A549 (cell line): Measurements from ENCODE around the gene SLC6A2. TPM values are rescaled to one million over a fixed set of nuclear protein-coding genes. Genes with fewer than 3 reads are reported as not detected.

Experiments
- ATAC-seq, 2 experiments: fragments of 200-7000 bp in 1 of 2; fragments of >200 bp in 1 of 2; cut with Nextera tagmentation in 1 of 2; cut with Tn5 transposase in 1 of 2; 3 replicates each; pipeline versions ENCODE4 v1.8.0 to v1.9.1; 2018 to 2020; ENCODE audit warnings: mild to moderate bottlenecking in 1 of 2, moderate library complexity in 1 of 2
- CTCF ChIA-PET: fragments of 300-600 bp; sonication (Branson Sonifier 250); formaldehyde crosslinking; extraction: SDS; loops from one replicate; lab custom pipeline; 2021; ENCODE audit warnings: antibody characterized with exemption, inconsistent platforms; lab: Yijun Ruan, JAX
- POLR2A ChIA-PET: fragments of 350-600 bp; formaldehyde crosslinking; extraction: SDS; loops from one replicate; lab custom pipeline; 2021; ENCODE audit warnings: antibody characterized with exemption, inconsistent platforms; lab: Yijun Ruan, JAX
- DNase-seq, 2 experiments: peaks; one replicate each; pipeline versions ENCODE4 v3.0.0 to v3.0.0-alpha.2; 2011 to 2016; ENCODE audit warnings: low read depth in 1 of 2, low spot score in 1 of 2
- FAIRE-seq: peaks from 2 replicates; lab custom pipeline; 2011; peaks lifted over from hg19 to GRCh38; lab: Jason Lieb, UNC
- H3K27ac ChIP-seq, 2 experiments: fragments of >200 bp; sonication (Bioruptor Twin); formaldehyde crosslinking; 3 replicates each; pipeline ENCODE4 v1.5.1; 2016 to 2017
- H3K4me1 ChIP-seq: fragments of >200 bp; sonication (Bioruptor Twin); formaldehyde crosslinking; 3 replicates; pipeline ENCODE4 v1.6.1; 2016
- H3K4me2 ChIP-seq: fragments of >200 bp; sonication (Bioruptor Twin); formaldehyde crosslinking; 3 replicates; pipeline ENCODE4 v1.6.1; 2016
- H3K4me3 ChIP-seq: fragments of >200 bp; sonication (Bioruptor Twin); formaldehyde crosslinking; 3 replicates; pipeline ENCODE4 v1.5.1; 2016
- H3K9me3 ChIP-seq: fragments of >200 bp; sonication (Bioruptor Twin); formaldehyde crosslinking; 3 replicates; pipeline ENCODE4 v1.6.1; 2016
- BCL3 ChIP-seq: fragments of >200 bp; sonication (Bioruptor Twin); formaldehyde crosslinking; IDR thresholded peaks from 3 replicates; pipeline ENCODE4 v1.6.1; 2016
- CBX8 ChIP-seq: fragments of 200-600 bp; sonication (generic); IDR thresholded peaks from 2 replicates; pipeline ENCODE4 v1.6.1; 2016
- CHD2 ChIP-seq: fragments of 150-350 bp; IDR thresholded peaks from 2 replicates; pipeline ENCODE4 v1.6.1; 2014; ENCODE audit warnings: low read length; ENCODE audit not compliant: partially characterized antibody
- CTCF ChIP-seq: fragments of >200 bp; sonication (Bioruptor Twin); formaldehyde crosslinking; IDR thresholded peaks from 3 replicates; pipeline ENCODE4 v1.5.1; 2016
- EHF ChIP-seq: fragments of 250-450 bp; sonication (Bioruptor Pico); IDR thresholded peaks from 2 replicates; pipeline ENCODE4 v1.5.0; 2020; ENCODE audit warnings: mild to moderate bottlenecking
- EHMT2 ChIP-seq: fragments of 200-600 bp; sonication (generic); IDR thresholded peaks from 2 replicates; pipeline ENCODE4 v1.6.1; 2016; ENCODE audit warnings: antibody characterized with exemption, low read depth, mild to moderate bottlenecking, moderate library complexity
- EP300 ChIP-seq, 2 experiments: fragments of >200 bp; sonication (Bioruptor Twin); formaldehyde crosslinking; IDR thresholded peaks; 2 replicates in 1 of 2; 3 replicates in 1 of 2; pipeline ENCODE4 v1.6.1; 2016 to 2017
- ESRRA ChIP-seq: fragments of 150-350 bp; IDR thresholded peaks from 2 replicates; pipeline ENCODE4 v1.6.1; 2014; ENCODE audit warnings: mild to moderate bottlenecking, low read length, borderline replicate concordance
- FOSB ChIP-seq: fragments of 250-450 bp; sonication (Bioruptor Pico); IDR thresholded peaks from 2 replicates; pipeline ENCODE4 v1.5.0; 2020; ENCODE audit warnings: mild to moderate bottlenecking, moderate library complexity
- FOXS1 ChIP-seq: fragments of 250-450 bp; sonication (Bioruptor Pico); IDR thresholded peaks from 2 replicates; pipeline ENCODE4 v1.5.0; 2020; ENCODE audit warnings: mild to moderate bottlenecking, moderate library complexity
- GATA3 ChIP-seq: IDR thresholded peaks from 2 replicates; pipeline ENCODE4 v1.6.1; 2012; ENCODE audit warnings: borderline replicate concordance
- HDAC2 ChIP-seq: fragments of 200-600 bp; sonication (generic); IDR thresholded peaks from 2 replicates; pipeline ENCODE4 v1.6.1; 2016
- JUNB ChIP-seq: fragments of >200 bp; sonication (Bioruptor Twin); formaldehyde crosslinking; IDR thresholded peaks from 2 replicates; pipeline ENCODE4 v1.6.1; 2016
- KDM1A ChIP-seq: fragments of 200-600 bp; sonication (generic); IDR thresholded peaks from 2 replicates; pipeline ENCODE4 v1.6.1; 2016; ENCODE audit warnings: low read depth, mild to moderate bottlenecking
- MAX ChIP-seq: IDR thresholded peaks from 2 replicates; pipeline ENCODE4 v1.6.1; 2012
- NFE2L2 ChIP-seq: fragments of 150-350 bp; conservative IDR thresholded peaks from 2 replicates; pipeline ENCODE4 v1.6.1; 2014; ENCODE audit warnings: low read length
- NPAS2 ChIP-seq: fragments of 250-450 bp; sonication (Bioruptor Pico); IDR thresholded peaks from 2 replicates; pipeline ENCODE4 v1.8.0; 2022; ENCODE audit warnings: mild to moderate bottlenecking, moderate library complexity, borderline replicate concordance
- NR3C1 ChIP-seq: fragments of >200 bp; sonication (Bioruptor Twin); formaldehyde crosslinking; IDR thresholded peaks from 3 replicates; pipeline ENCODE4 v1.6.1; 2017
- POLR2A ChIP-seq: IDR thresholded peaks from 2 replicates; pipeline ENCODE4 v1.6.1; 2012; ENCODE audit warnings: mild to moderate bottlenecking, low read length
- RAD21 ChIP-seq, 2 experiments: fragments of >200 bp in 1 of 2; sonication (Bioruptor Twin) in 1 of 2; formaldehyde crosslinking in 1 of 2; IDR thresholded peaks in 1 of 2; conservative IDR thresholded peaks in 1 of 2; 2 replicates in 1 of 2; 3 replicates in 1 of 2; pipeline ENCODE4 v1.6.1; 2012 to 2018; ENCODE audit warnings: inconsistent platforms in 1 of 2
- RARB ChIP-seq: fragments of 250-450 bp; sonication (Bioruptor Pico); IDR thresholded peaks from 2 replicates; pipeline ENCODE4 v1.8.0; 2021; ENCODE audit warnings: mild to moderate bottlenecking, moderate library complexity
- RFX5 ChIP-seq: fragments of 450-650 bp; IDR thresholded peaks from 2 replicates; pipeline ENCODE4 v1.7.1; 2014; ENCODE audit warnings: antibody characterized with exemption, mild to moderate bottlenecking, moderate library complexity
- RNF2 ChIP-seq: fragments of 200-600 bp; sonication (generic); IDR thresholded peaks from 2 replicates; pipeline ENCODE4 v1.6.1; 2016; ENCODE audit warnings: low read depth, mild to moderate bottlenecking, antibody characterized with exemption, moderate library complexity, borderline replicate concordance
- SMC3 ChIP-seq: fragments of >200 bp; sonication (Bioruptor Twin); formaldehyde crosslinking; IDR thresholded peaks from 3 replicates; pipeline ENCODE4 v1.6.1; 2018; ENCODE audit warnings: inconsistent platforms
- ZC3H11A ChIP-seq: fragments of 450-650 bp; IDR thresholded peaks from 2 replicates; pipeline ENCODE4 v1.6.1; 2014; ENCODE audit warnings: antibody characterized with exemption, mild to moderate bottlenecking
- ZFP36 ChIP-seq: fragments of 450-650 bp; IDR thresholded peaks from 2 replicates; pipeline ENCODE4 v1.6.1; 2014; ENCODE audit warnings: borderline replicate concordance; ENCODE audit not compliant: partially characterized antibody
- ZNF302 ChIP-seq: fragments of 250-450 bp; sonication (Bioruptor Pico); IDR thresholded peaks from 2 replicates; pipeline ENCODE4 v1.9.0; 2021; ENCODE audit warnings: inconsistent platforms, mild to moderate bottlenecking, moderate library complexity
- WGBS: methylation state at CpG from one replicate; pipeline ENCODE4 v1.1.6; 2017; ENCODE audit errors: missing lambda C conversion rate; 5-methylcytosine and 5-hydroxymethylcytosine counted together
- polyA plus RNA-seq, 4 experiments: library from polyadenylated mRNA; depleted of rRNA in 3 of 4; stranded (reverse); fragments of >200 nt; fragmentation: RNase III in 1 of 4; extraction: RNeasy Plus Mini Kit Qiagen cat#74134 plus additional on column Dnase treatment in 1 of 4; gene quantifications; 2 replicates in 3 of 4; 3 replicates in 1 of 4; pipeline ENCODE4 v1.2.3, GENCODE V29; 2011 to 2017

The SLC6A2 gene
- polyA plus RNA-seq, 2 of the 4 experiments (the other 2 are of a cell fraction), result not detected

- DNase-seq (peak in 1 of 2 experiments; percentile 25), FAIRE-seq (no peak), ATAC-seq (peak in 1 of 2 experiments; percentile 46; a peak in 2 of 6 replicates)
- Histone ChIP-seq H3K4me1 (0 out of 3 replicates have a peak, but pooled peaks cover 5% of the 10 kb centered on the region), H3K27ac (no peak overlapping the region), H3K4me2 (no peak overlapping the region), H3K4me3 (no peak overlapping the region), H3K9me3 (no peaks in the 10 kb centered on the region)
- 84% methylated on average over 4 of the region's 4 CpGs for WGBS
- TF ChIP-seq EP300 (IDR thresholded peaks at IDR 0.05) (no peak), RFX5 (no peak), FOSB (CRISPR knock-in tag) (no peak), NR3C1 (no peak), ZFP36 (no peak), FOXS1 (no peak), CHD2 (no peak), RAD21 (conservative IDR thresholded peaks at IDR 0.05 in 1 of 2, IDR thresholded peaks at IDR 0.05 in 1 of 2) (no peak)
- ChIA-PET CTCF (interaction anchor here (1.1 to 2.0 kb wide), 3 partner anchors 23 to 289 kb away, joined by 3 to 6 read pairs (median 3); no protein-coding TSS in a partner anchor), POLR2A (no interaction called here)
Observed at GRCh38 chr16:55735120-55735781, 79.5 kb downstream of the SLC6A2 start.

GRCh38 chr16:55736671-55737070 is 80.9 kb downstream of the SLC6A2 start:
- WGBS, result 59% methylated on average over 4 of the region's 4 CpGs
- no peak overlapping the region for H3K27ac ChIP-seq
- no peak for DNase-seq
- POLR2A ChIA-PET, result no interaction called here
- TF ChIP-seq GATA3 (no peak), KDM1A (no peak), BCL3 (no peak), HDAC2 (no peak), CBX8 (no peak), RNF2 (no peak), FOSB (CRISPR knock-in tag) (no peak), RARB (CRISPR knock-in tag) (no peak), CTCF (no peak), ZC3H11A (no peak), RFX5 (no peak), NPAS2 (CRISPR knock-in tag) (no peak), MAX (no peak), ZNF302 (no peak)
- no peak for ATAC-seq
- no peak overlapping the region for H3K4me2 ChIP-seq
- H3K9me3 ChIP-seq, result no peaks in the 10 kb centered on the region
- CTCF ChIA-PET, result no interaction called here
- FAIRE-seq, result no peak
- no peak overlapping the region for H3K4me3 ChIP-seq
- H3K4me1 ChIP-seq, result 0 out of 3 replicates have a peak, but pooled peaks cover 5% of the 10 kb centered on the region

GRCh38 chr16:55737318-55737717 is 81.5 kb downstream of the SLC6A2 start:
- no peak overlapping the region for H3K4me2 ChIP-seq
- no peaks in the 10 kb centered on the region for H3K9me3 ChIP-seq
- ChIA-PET POLR2A (no interaction called here), CTCF (interaction anchor here (1.4 kb wide), 1 partner anchor 25 kb away, joined by 4 read pairs; no protein-coding TSS in a partner anchor)
- DNase-seq (no peak), ATAC-seq (no peak)
- 75% methylated on average over 3 of the region's 3 CpGs for WGBS
- H3K27ac ChIP-seq, result no peak overlapping the region
- no peak for TF ChIP-seq ESRRA
- TF ChIP-seq NFE2L2, result no peak
- TF ChIP-seq NPAS2 (CRISPR knock-in tag), result no peak
- no peak for TF ChIP-seq HDAC2
- no peak for TF ChIP-seq SMC3
- no peak for TF ChIP-seq EHF (CRISPR knock-in tag)
- TF ChIP-seq FOSB (CRISPR knock-in tag), result no peak
- no peak for TF ChIP-seq JUNB
- no peak for TF ChIP-seq EHMT2
- no peak for TF ChIP-seq POLR2A
- TF ChIP-seq, all 56 proteins: peak for 0
- no peak for FAIRE-seq
- 0 out of 3 replicates have a peak, but pooled peaks cover 5% of the 10 kb centered on the region for H3K4me1 ChIP-seq
- no peak overlapping the region for H3K4me3 ChIP-seq
